ENCODE results near the gene UBC. TPM values are rescaled to one million over a fixed set of nuclear protein-coding genes. Genes with fewer than 3 reads are reported as not detected.

Gene UBC
- 100 to 1,000 TPM; 749 to 755 TPM for total RNA-seq

GRCh38 chr12:124914392-124915238 lies at the start of gene UBC:
Gene UBC (minus strand): TSS chr12:124914650. CDS start chr12:124913771, 879 bp downstream.
- Mint-ChIP-seq H3K4me3 (peak within 1 kb of the TSS; percentile 99), H3K27me3 (no peaks in the 10 kb centered on the region), H3K27ac (peak within 1 kb of the TSS; percentile 100), H3K9me3 (no peaks in the 10 kb centered on the region), H3K4me1 (peaks cover 78% of the 10 kb centered on the region), H3K36me3 (ENCODE audit: low read depth) (peaks cover 42% of the 10 kb centered on the region)
- CTCF ChIA-PET = interaction anchor here (1.6 to 5.9 kb wide), 3 partner anchors 8 to 26 kb away, joined by 3 to 42 read pairs (median 14); no protein-coding TSS in a partner anchor
- peak; percentile 89 for DNase-seq
- POLR2A ChIA-PET = interaction anchor here (0.6 to 0.7 kb wide), 3 partner anchors 14 to 25 kb away, joined by 3 to 7 read pairs (median 3); no protein-coding TSS in a partner anchor

DNA sequence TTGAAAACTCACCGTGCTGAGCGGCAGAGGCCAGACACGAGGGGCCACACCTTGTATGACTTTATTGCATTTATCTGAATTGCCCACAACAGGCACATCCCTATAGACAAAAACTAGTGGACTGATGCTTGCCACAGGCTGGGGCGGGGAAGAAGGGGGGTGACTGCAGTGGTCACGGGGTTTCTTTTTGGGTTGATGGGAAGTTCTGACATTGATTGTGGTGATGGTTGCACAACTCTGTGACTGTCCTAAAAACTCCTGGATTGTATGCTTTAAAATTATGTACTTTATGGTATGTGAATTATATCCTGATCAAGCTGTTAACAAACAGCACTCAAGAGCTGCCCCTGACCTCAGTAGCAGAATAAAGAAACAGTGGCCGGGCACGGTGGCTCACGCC lies 48.8 kb upstream of the UBC start:
- no peak for DNase-seq
- Mint-ChIP-seq H3K27me3 (no peaks in the 10 kb centered on the region), H3K9me3 (no peaks in the 10 kb centered on the region), H3K36me3 (ENCODE audit: low read depth) (peaks cover 29% of the 10 kb centered on the region), H3K4me3 (no peak overlapping the region), H3K27ac (no peak overlapping the region), H3K4me1 (no peaks in the 10 kb centered on the region)
- ChIA-PET CTCF (interaction anchor here (0.6 kb wide), 1 partner anchor 69 kb away, joined by 3 read pairs; no protein-coding TSS in a partner anchor), POLR2A (no interaction called here)

GRCh38 chr12:124961055-124961454 lies 46.6 kb upstream of the UBC start:
- ChIA-PET POLR2A (no interaction called here), CTCF (no interaction called here)
- H3K4me3 Mint-ChIP-seq = no peak overlapping the region
- H3K9me3 Mint-ChIP-seq = no peaks in the 10 kb centered on the region
- no peaks in the 10 kb centered on the region for H3K27me3 Mint-ChIP-seq
- peaks cover 39% of the 10 kb centered on the region for H3K36me3 Mint-ChIP-seq (ENCODE audit: low read depth)
- no peak for DNase-seq
- no peak overlapping the region for H3K27ac Mint-ChIP-seq
- H3K4me1 Mint-ChIP-seq = no peaks in the 10 kb centered on the region

- no peak for DNase-seq
- POLR2A ChIA-PET = no interaction called here
- no peaks in the 10 kb centered on the region for H3K9me3 Mint-ChIP-seq
- CTCF ChIA-PET = interaction anchor here (0.6 to 1.3 kb wide), 2 partner anchors 16 to 20 kb away, joined by 3 to 6 read pairs; no protein-coding TSS in a partner anchor
- H3K27me3 Mint-ChIP-seq = no peaks in the 10 kb centered on the region
- H3K4me1 Mint-ChIP-seq = no peaks in the 10 kb centered on the region
- H3K36me3 Mint-ChIP-seq (ENCODE audit: low read depth) = peaks cover 29% of the 10 kb centered on the region
- H3K27ac Mint-ChIP-seq = no peak overlapping the region
- H3K4me3 Mint-ChIP-seq = no peak overlapping the region
Measured at GRCh38 chr12:124956571-124956970, 42.1 kb upstream of the UBC start.

DNA sequence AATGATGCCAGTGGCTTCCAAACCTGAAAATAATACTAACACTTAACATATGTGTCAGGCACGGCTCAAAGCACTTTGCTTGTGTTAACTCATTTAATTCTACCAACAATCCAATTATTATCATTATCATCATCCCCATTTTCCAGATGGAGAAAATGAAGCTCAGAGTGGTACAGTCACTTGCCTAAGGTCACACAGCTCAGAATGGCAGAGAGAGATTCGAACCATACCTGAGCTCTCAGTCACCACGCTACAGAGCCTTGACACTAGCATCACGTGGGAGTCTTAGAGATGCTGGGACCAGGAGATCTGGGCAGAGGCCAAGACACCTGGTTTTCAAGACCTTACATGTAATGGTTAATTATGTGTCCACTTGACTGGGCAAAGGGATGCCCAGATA lies 40.3 kb upstream of the UBC start:
- H3K27me3 Mint-ChIP-seq = no peaks in the 10 kb centered on the region
- H3K27ac Mint-ChIP-seq = no peak overlapping the region
- no peaks in the 10 kb centered on the region for H3K4me1 Mint-ChIP-seq
- H3K36me3 Mint-ChIP-seq (ENCODE audit: low read depth) = peaks cover 32% of the 10 kb centered on the region
- no peak for DNase-seq
- H3K4me3 Mint-ChIP-seq = no peak overlapping the region
- CTCF ChIA-PET = interaction anchor here (1.7 to 2.8 kb wide), 2 partner anchors 14 to 48 kb away, joined by 8 to 17 read pairs; no protein-coding TSS in a partner anchor
- POLR2A ChIA-PET = no interaction called here
- no peaks in the 10 kb centered on the region for H3K9me3 Mint-ChIP-seq

DNA sequence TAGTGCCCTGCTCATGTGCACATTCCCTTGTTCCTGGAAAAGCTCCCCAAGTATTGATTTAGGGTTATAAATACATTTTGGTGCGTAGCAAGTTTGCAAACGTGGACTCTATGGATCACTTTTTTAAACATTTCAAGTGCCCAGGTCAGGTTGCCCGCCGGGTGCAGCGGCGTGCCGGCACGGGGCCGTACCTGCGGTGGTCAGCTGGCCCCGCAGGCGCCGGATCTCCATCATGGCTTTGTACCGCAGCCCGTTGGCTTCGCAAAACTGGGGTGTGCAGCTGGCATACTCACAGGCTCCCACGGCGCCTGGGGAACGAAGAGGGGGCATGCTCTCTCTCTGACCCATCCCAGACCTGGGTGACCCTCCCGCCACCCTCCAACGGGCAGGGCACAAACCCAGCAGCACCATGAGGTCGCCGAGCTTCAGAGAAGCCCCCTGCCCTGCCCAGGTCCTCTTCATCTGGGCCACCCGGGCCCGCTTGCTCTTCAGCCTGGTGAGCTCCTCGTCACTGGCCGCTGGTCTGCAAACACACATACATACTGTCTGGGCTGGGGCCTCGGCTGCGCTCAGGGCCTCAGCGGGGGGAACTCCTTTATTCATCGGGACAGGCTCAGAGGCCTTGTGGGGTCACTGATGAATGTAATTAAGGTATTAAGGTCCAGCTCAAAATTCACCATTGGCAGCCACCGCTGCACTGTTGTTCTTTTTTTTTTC lies 39.4 kb upstream of the UBC start:
- H3K36me3 Mint-ChIP-seq (ENCODE audit: low read depth) = peaks cover 30% of the 10 kb centered on the region
- no peak overlapping the region for H3K27ac Mint-ChIP-seq
- H3K27me3 Mint-ChIP-seq = no peaks in the 10 kb centered on the region
- DNase-seq = no peak
- ChIA-PET POLR2A (interaction anchor here (1.0 kb wide), 1 partner anchor 13 kb away, joined by 3 read pairs; no protein-coding TSS in a partner anchor), CTCF (interaction anchor here (0.7 to 2.8 kb wide), 4 partner anchors 10 to 48 kb away, joined by 3 to 17 read pairs (median 6); no protein-coding TSS in a partner anchor)
- H3K9me3 Mint-ChIP-seq = no peaks in the 10 kb centered on the region
- no peak overlapping the region for H3K4me3 Mint-ChIP-seq
- no peaks in the 10 kb centered on the region for H3K4me1 Mint-ChIP-seq

GRCh38 chr12:124952801-124953200 lies 38.4 kb upstream of the UBC start:
- H3K4me1 Mint-ChIP-seq = no peaks in the 10 kb centered on the region
- ChIA-PET CTCF (interaction anchor here (1.4 to 4.6 kb wide), 3 partner anchors 12 to 30 kb away, joined by 4 to 20 read pairs (median 17); no protein-coding TSS in a partner anchor), POLR2A (no interaction called here)
- H3K4me3 Mint-ChIP-seq = no peak overlapping the region
- no peaks in the 10 kb centered on the region for H3K9me3 Mint-ChIP-seq
- no peaks in the 10 kb centered on the region for H3K27me3 Mint-ChIP-seq
- peaks cover 27% of the 10 kb centered on the region for H3K36me3 Mint-ChIP-seq (ENCODE audit: low read depth)
- no peak for DNase-seq
- H3K27ac Mint-ChIP-seq = no peak overlapping the region

DNA sequence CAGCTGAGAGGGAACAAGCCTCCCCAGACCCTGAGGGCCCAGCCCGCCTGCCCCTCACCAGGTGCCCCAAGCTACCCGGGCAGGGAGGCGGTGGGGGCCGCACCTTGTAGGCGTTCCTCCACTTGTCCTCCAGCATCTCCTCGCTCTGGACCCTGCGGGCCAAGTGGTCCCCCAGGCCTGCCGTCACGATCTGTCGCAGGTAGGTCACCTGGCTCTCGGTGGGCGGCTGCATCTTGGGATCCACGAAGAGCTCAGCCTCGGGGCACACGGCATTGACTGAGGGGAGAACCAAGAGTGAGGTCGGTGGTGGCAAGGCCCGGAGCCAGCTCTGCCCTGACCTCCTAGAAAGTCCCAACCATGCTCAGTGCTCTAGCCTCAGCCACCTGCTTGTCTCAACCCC lies 37.8 kb upstream of the UBC start:
- POLR2A ChIA-PET = no interaction called here
- no peaks in the 10 kb centered on the region for H3K4me1 Mint-ChIP-seq

DNA sequence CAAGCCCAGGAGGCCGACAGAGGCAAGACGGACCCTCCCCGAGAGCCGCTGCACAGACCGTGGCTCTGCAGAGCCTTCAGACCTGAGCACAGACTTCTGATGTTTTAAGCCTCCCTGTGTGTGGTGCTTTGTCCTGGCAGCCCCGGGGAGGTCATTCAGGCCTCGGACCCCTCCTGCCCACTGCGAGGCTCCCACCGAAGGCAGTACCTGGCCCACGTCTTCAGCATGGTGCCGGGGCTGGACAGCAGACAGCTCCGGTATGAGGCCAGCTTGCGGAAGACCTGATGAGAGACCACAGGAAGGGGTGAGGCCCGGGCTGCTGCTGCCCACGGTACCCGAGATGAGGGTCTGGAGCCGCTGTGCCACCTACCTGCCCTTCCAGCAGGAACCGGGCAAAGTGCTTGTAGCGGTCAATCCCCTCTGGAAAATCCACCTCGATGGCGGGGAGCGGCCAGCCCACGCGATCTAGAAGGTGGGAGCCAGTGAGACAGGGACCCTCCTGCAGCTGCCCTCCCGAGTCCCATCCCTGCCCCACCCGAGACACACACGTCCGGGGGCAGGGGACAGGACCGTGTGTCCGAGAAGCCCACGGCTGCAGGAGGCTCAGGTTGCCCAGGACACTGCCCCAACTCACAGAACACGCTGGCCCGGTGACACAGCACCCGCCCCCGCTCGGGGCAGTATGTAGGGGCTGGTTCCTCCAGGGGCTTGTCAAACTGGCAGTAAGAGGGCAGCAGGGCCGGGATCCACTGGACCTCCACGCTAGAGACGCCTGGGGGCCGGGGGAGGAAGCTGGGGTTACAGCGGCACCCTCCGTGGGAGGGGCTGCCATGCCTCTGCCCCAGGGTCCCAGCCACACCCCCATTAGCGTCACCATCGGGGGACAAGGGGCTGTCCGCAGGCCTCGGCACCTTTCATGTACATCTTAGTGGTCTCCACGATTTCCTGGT lies 35.6 kb upstream of the UBC start:
- Mint-ChIP-seq H3K4me1 (no peaks in the 10 kb centered on the region), H3K9me3 (no peaks in the 10 kb centered on the region), H3K27me3 (no peaks in the 10 kb centered on the region), H3K4me3 (no peak overlapping the region), H3K36me3 (ENCODE audit: low read depth) (peaks cover 19% of the 10 kb centered on the region), H3K27ac (no peak overlapping the region)
- ChIA-PET POLR2A (no interaction called here), CTCF (interaction anchor here (1.3 to 4.6 kb wide), 2 partner anchors 8 to 10 kb away, joined by 3 to 20 read pairs; no protein-coding TSS in a partner anchor)
- no peak for DNase-seq

More for the DNA sequence above, 37.8 kb upstream of the UBC start:
- CTCF ChIA-PET = interaction anchor here (0.6 to 4.6 kb wide), 4 partner anchors 10 to 442 kb away, joined by 3 to 20 read pairs (median 4); no protein-coding TSS in a partner anchor
- Mint-ChIP-seq H3K36me3 (ENCODE audit: low read depth) (peaks cover 24% of the 10 kb centered on the region), H3K27ac (no peak overlapping the region), H3K4me3 (no peak overlapping the region), H3K9me3 (no peaks in the 10 kb centered on the region), H3K27me3 (no peaks in the 10 kb centered on the region)
- no peak for DNase-seq

- no peaks in the 10 kb centered on the region for H3K9me3 Mint-ChIP-seq
- no peaks in the 10 kb centered on the region for H3K27me3 Mint-ChIP-seq
- ChIA-PET CTCF (interaction anchor here (4.6 kb wide), 1 partner anchor 9 kb away, joined by 20 read pairs; no protein-coding TSS in a partner anchor), POLR2A (no interaction called here)
- DNase-seq = no peak
- H3K36me3 Mint-ChIP-seq (ENCODE audit: low read depth) = peaks cover 16% of the 10 kb centered on the region
- H3K27ac Mint-ChIP-seq = no peak overlapping the region
- no peak overlapping the region for H3K4me3 Mint-ChIP-seq
- no peaks in the 10 kb centered on the region for H3K4me1 Mint-ChIP-seq
Measured at GRCh38 chr12:124949066-124949465, 34.6 kb upstream of the UBC start.

GRCh38 chr12:124947561-124948398 lies 33.3 kb upstream of the UBC start:
- POLR2A ChIA-PET = no interaction called here
- no peak overlapping the region for H3K4me3 Mint-ChIP-seq
- H3K27me3 Mint-ChIP-seq = no peaks in the 10 kb centered on the region
- no peak overlapping the region for H3K27ac Mint-ChIP-seq
- H3K4me1 Mint-ChIP-seq = peaks cover 2% of the 10 kb centered on the region
- H3K9me3 Mint-ChIP-seq = no peaks in the 10 kb centered on the region
- CTCF ChIA-PET = no interaction called here
- H3K36me3 Mint-ChIP-seq (ENCODE audit: low read depth) = peaks cover 17% of the 10 kb centered on the region
- no peak for DNase-seq

Data from activated CD4-positive, alpha-beta T cell treated with anti-CD3 and anti-CD28 coated beads, Interleukin-2, amount 10 ng/mL, durations not matched to agents 7 days and 5 days (primary cell).